ENCODE measurements around the gene EHD1. TPM values are rescaled to one million over a fixed set of nuclear protein-coding genes. Genes with fewer than 3 reads are reported as not detected.

Gene EHD1
- total and polyA plus RNA-seq, 9 of the 15 experiments (the other 6 are each of a cell fraction or from before 2014, with no cell fraction given), result 0.46 to 65.0 (median 16.4) TPM

GRCh38 chr11:64810891-64811272 is 67.5 kb downstream of the EHD1 start (continued):
- TF ChIP-seq ZBTB40 (IDR thresholded peaks at IDR 0.05), result 0 out of 2 replicates have a peak, but pooled peaks have one; percentile 24
- no peak for TF ChIP-seq ZBTB40 (CRISPR knock-in tag; IDR thresholded peaks at IDR 0.05)
- no peak for TF ChIP-seq THRA (IDR thresholded peaks at IDR 0.05)
- TF ChIP-seq TFE3 (CRISPR knock-in tag; IDR thresholded peaks at IDR 0.05), result no peak
- TF ChIP-seq RFX7 (CRISPR knock-in tag; IDR thresholded peaks at IDR 0.05), result no peak
- TF ChIP-seq ZBTB17 (CRISPR knock-in tag; IDR thresholded peaks at IDR 0.05), result no peak
- TF ChIP-seq ZNF280B (CRISPR knock-in tag; IDR thresholded peaks at IDR 0.05), result no peak
- TF ChIP-seq PRDM10 (IDR thresholded peaks at IDR 0.05; ENCODE audit: partially characterized antibody), result no peak
- TF ChIP-seq ZKSCAN1 (IDR thresholded peaks at IDR 0.05; ENCODE audit: low read depth, low read length), result peak; percentile 56; the same call in 1 of the 2 replicates
- no peak for TF ChIP-seq CHD2 (IDR thresholded peaks at IDR 0.05; ENCODE audit: low read depth, low read length)
- no peak for TF ChIP-seq MCM5 (IDR thresholded peaks at IDR 0.05; ENCODE audit: low read depth)

Data from K562 (cell line).